Measurements from ENCODE around the gene STRIP2. TPM values are rescaled to one million over a fixed set of nuclear protein-coding genes. Genes with fewer than 3 reads are reported as not detected.

STRIP2 gene, protein sequence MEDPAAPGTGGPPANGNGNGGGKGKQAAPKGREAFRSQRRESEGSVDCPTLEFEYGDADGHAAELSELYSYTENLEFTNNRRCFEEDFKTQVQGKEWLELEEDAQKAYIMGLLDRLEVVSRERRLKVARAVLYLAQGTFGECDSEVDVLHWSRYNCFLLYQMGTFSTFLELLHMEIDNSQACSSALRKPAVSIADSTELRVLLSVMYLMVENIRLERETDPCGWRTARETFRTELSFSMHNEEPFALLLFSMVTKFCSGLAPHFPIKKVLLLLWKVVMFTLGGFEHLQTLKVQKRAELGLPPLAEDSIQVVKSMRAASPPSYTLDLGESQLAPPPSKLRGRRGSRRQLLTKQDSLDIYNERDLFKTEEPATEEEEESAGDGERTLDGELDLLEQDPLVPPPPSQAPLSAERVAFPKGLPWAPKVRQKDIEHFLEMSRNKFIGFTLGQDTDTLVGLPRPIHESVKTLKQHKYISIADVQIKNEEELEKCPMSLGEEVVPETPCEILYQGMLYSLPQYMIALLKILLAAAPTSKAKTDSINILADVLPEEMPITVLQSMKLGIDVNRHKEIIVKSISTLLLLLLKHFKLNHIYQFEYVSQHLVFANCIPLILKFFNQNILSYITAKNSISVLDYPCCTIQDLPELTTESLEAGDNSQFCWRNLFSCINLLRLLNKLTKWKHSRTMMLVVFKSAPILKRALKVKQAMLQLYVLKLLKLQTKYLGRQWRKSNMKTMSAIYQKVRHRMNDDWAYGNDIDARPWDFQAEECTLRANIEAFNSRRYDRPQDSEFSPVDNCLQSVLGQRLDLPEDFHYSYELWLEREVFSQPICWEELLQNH
- 5.3 TPM for polyA plus RNA-seq (2013, experiment 1 of 2)
- 5.5 TPM for polyA plus RNA-seq (2013, experiment 2 of 2)

DNA sequence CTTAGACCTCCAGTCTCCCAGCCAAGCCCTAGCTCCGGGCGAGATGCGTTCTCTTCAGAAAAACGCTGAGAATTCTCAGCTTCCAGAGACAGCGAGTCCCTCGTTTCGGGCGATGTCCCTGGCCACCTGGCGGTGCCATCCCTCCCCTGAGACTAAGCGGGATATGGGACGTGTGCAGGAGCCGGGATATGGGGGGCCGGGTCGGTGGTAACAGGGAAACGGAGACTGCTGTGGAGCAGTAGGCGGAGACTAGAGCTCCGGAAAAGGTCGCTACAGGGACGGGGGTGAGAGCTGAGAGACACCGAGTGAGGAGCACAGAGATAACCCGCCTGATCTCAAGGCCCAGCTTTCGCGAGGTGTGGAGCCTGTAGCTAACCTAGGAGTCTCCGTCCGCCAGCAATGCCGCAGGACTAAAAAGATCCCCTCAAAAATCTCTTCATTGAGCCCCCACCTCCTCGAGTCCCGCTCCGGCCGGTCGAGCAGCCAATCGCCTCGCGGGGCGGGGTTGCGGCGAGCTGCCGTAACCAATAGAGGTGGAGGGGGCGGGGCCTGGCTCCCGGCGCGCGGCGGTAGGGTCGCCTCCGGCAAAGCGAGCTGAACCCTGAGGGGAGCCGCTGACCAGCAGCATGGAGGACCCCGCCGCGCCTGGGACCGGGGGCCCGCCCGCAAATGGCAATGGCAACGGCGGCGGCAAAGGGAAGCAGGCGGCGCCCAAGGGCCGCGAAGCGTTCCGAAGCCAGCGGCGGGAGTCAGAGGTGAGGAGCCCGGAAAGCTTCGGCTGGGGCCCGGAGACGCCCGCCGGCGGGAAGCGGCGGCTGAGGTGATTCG, at the start of gene STRIP2:
Gene STRIP2 (plus strand): TSS at position 586 of the 828 bp plus-strand sequence. CDS start 41 bp downstream, at position 627.
- no peaks in the 10 kb centered on the region for H3K27me3 ChIP-seq (ENCODE audit: insufficient read depth, low read length, poor library complexity)
- WGBS (ENCODE audit: extremely low coverage, insufficient coverage, low lambda C conversion rate), result no CpG with 5 or more reads among the region's 75 CpGs
- H2AK5ac ChIP-seq (ENCODE audit: low read length), result no peak within 1 kb of the TSS
- no peak within 1 kb of the TSS for H4K8ac ChIP-seq (ENCODE audit: low read depth, low read length)
- peak within 1 kb of the TSS; percentile 84 for H3K4me3 ChIP-seq (ENCODE audit: low read length)
- no peak within 1 kb of the TSS for H2BK120ac ChIP-seq (ENCODE audit: low read depth, low read length)
- no peak within 1 kb of the TSS for H2BK15ac ChIP-seq (replicated peaks; ENCODE audit: low read depth)
- no peaks in the 10 kb centered on the region for H3K79me2 ChIP-seq (ENCODE audit: control insufficient read depth, insufficient read depth, low read length)
- H3K36me3 ChIP-seq (ENCODE audit: control insufficient read depth, insufficient read depth, low read length), result no peaks in the 10 kb centered on the region
- no peak within 1 kb of the TSS for H2BK5ac ChIP-seq (ENCODE audit: low read length)
- no peak within 1 kb of the TSS for H3K4ac ChIP-seq (ENCODE audit: low read depth, low read length)
- peak within 1 kb of the TSS; percentile 96 for H3K23ac ChIP-seq (ENCODE audit: low read length)
- peak; percentile 94 for DNase-seq
- peaks cover 8% of the 10 kb centered on the region for H3K4me1 ChIP-seq (ENCODE audit: control insufficient read depth, low read depth, low read length)
- peak within 1 kb of the TSS; percentile 78 for H3K27ac ChIP-seq (ENCODE audit: low read depth, low read length)
- peak within 1 kb of the TSS; percentile 87 for H3K9ac ChIP-seq (ENCODE audit: low read length)
- H3K18ac ChIP-seq (ENCODE audit: low read length), result peak within 1 kb of the TSS; percentile 52
- H3K4me2 ChIP-seq (ENCODE audit: low read length), result peak within 1 kb of the TSS; percentile 99
- peak within 1 kb of the TSS; percentile 99 for H3K56ac ChIP-seq (ENCODE audit: low read length)
- H3K79me1 ChIP-seq (ENCODE audit: low read length), result no peaks in the 10 kb centered on the region
- H4K5ac ChIP-seq (ENCODE audit: low read length), result no peak within 1 kb of the TSS

DNA sequence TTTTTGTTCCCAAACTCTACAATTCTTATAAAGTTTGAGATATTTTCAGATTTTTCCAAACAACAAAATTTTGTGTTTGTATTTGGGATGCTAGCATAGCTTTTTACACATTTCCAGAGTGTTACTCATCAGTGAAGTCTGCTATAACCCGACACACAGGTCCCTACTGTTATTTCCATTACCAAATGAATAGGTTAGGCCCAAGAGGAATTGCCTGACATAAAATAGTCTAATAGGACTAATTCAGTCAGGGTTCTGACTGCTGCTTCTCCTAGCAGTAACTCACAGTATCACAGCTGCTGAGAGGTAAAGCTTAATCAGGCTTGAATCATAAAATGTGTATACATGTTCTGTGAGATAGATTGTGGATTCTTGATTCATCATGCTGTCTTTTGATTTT, 49.1 kb upstream of the STRIP2 start:
- no peak overlapping the region for H4K8ac ChIP-seq (ENCODE audit: low read depth, low read length)
- H3K4me1 ChIP-seq (ENCODE audit: control insufficient read depth, low read depth, low read length), result no peaks in the 10 kb centered on the region
- no CpG with 5 or more reads among the region's 1 CpG for WGBS (ENCODE audit: extremely low coverage, insufficient coverage, low lambda C conversion rate)
- no peaks in the 10 kb centered on the region for H3K36me3 ChIP-seq (ENCODE audit: control insufficient read depth, insufficient read depth, low read length)
- no peak overlapping the region for H2AK5ac ChIP-seq (ENCODE audit: low read length)
- H3K79me2 ChIP-seq (ENCODE audit: control insufficient read depth, insufficient read depth, low read length), result no peaks in the 10 kb centered on the region
- no peak overlapping the region for H2BK120ac ChIP-seq (ENCODE audit: low read depth, low read length)
- no peak overlapping the region for H2BK15ac ChIP-seq (replicated peaks; ENCODE audit: low read depth)
- H3K18ac ChIP-seq (ENCODE audit: low read length), result no peak overlapping the region
- DNase-seq, result no peak
- no peaks in the 10 kb centered on the region for H3K79me1 ChIP-seq (ENCODE audit: low read length)
- no peak overlapping the region for H3K27ac ChIP-seq (ENCODE audit: low read depth, low read length)
- H3K27me3 ChIP-seq (ENCODE audit: insufficient read depth, low read length, poor library complexity), result no peaks in the 10 kb centered on the region
- no peak overlapping the region for H4K5ac ChIP-seq (ENCODE audit: low read length)
- H2BK5ac ChIP-seq (ENCODE audit: low read length), result no peak overlapping the region
- no peak overlapping the region for H3K4ac ChIP-seq (ENCODE audit: low read depth, low read length)
- H3K9ac ChIP-seq (ENCODE audit: low read length), result no peak overlapping the region
- H3K4me3 ChIP-seq (ENCODE audit: low read length), result no peak overlapping the region
- H3K23ac ChIP-seq (ENCODE audit: low read length), result no peak overlapping the region
- no peak overlapping the region for H3K4me2 ChIP-seq (ENCODE audit: low read length)
- H3K56ac ChIP-seq (ENCODE audit: low read length), result no peak overlapping the region

DNA sequence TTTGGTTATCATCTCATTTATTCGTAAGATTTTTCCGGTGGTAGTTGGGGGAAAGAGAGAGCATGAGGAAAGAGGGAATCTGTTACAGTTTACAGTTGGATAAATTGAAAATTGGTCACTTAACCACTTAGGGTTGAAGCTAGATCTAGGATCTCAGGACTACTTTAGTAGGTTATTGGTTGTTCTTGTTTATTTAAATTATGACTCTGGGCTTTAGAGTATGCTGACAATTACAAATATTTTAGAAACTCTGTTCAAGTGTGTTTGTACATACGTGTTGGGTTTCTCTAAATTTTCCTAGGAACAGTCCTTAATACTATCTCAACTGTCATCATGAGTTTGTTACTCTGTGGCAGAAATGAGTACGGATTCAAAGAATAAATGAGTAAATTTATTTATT, 48.6 kb upstream of the STRIP2 start:
- Histone ChIP-seq H2AK5ac (ENCODE audit: low read length) (no peak overlapping the region), H3K79me2 (ENCODE audit: control insufficient read depth, insufficient read depth, low read length) (no peaks in the 10 kb centered on the region), H3K18ac (ENCODE audit: low read length) (no peak overlapping the region), H3K56ac (ENCODE audit: low read length) (no peak overlapping the region), H3K36me3 (ENCODE audit: control insufficient read depth, insufficient read depth, low read length) (no peaks in the 10 kb centered on the region), H2BK15ac (replicated peaks; ENCODE audit: low read depth) (no peak overlapping the region), H4K8ac (ENCODE audit: low read depth, low read length) (no peak overlapping the region), H2BK120ac (ENCODE audit: low read depth, low read length) (no peak overlapping the region), H3K79me1 (ENCODE audit: low read length) (no peaks in the 10 kb centered on the region), H3K23ac (ENCODE audit: low read length) (no peak overlapping the region), H3K4me3 (ENCODE audit: low read length) (no peak overlapping the region), H3K27me3 (ENCODE audit: insufficient read depth, low read length, poor library complexity) (no peaks in the 10 kb centered on the region), H3K4me1 (ENCODE audit: control insufficient read depth, low read depth, low read length) (no peaks in the 10 kb centered on the region), H4K5ac (ENCODE audit: low read length) (no peak overlapping the region), H3K4me2 (ENCODE audit: low read length) (no peak overlapping the region), H3K27ac (ENCODE audit: low read depth, low read length) (no peak overlapping the region), H3K4ac (ENCODE audit: low read depth, low read length) (no peak overlapping the region), H3K9ac (ENCODE audit: low read length) (no peak overlapping the region), H2BK5ac (ENCODE audit: low read length) (no peak overlapping the region)
- WGBS (ENCODE audit: extremely low coverage, insufficient coverage, low lambda C conversion rate), result no CpG with 5 or more reads among the region's 4 CpGs
- DNase-seq, result no peak

DNA sequence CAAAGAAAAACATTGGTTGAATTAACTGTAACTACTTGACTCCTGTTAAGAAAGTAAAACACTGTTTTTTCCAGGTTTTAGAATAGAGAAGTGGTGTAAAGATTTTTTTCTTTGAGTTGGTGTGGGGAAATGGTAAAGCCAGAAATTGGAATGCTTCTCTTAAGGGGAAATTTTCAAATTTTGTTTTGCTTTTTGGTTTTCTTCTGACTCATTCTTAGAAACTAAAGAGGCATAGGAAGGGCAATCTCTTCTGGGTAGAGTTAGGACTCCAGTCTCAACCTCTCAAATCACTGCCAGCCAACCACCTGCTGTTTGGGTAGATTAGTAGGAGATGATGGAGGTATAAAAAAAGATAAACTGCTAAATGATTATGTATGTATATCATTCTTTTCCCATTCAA, 47.7 kb upstream of the STRIP2 start:
- Histone ChIP-seq H2AK5ac (ENCODE audit: low read length) (no peak overlapping the region), H3K79me1 (ENCODE audit: low read length) (no peaks in the 10 kb centered on the region), H3K27me3 (ENCODE audit: insufficient read depth, low read length, poor library complexity) (no peaks in the 10 kb centered on the region), H3K23ac (ENCODE audit: low read length) (no peak overlapping the region), H4K8ac (ENCODE audit: low read depth, low read length) (no peak overlapping the region), H3K9ac (ENCODE audit: low read length) (no peak overlapping the region), H3K27ac (ENCODE audit: low read depth, low read length) (no peak overlapping the region), H3K4ac (ENCODE audit: low read depth, low read length) (no peak overlapping the region), H3K18ac (ENCODE audit: low read length) (no peak overlapping the region), H3K56ac (ENCODE audit: low read length) (no peak overlapping the region), H3K4me3 (ENCODE audit: low read length) (no peak overlapping the region), H2BK120ac (ENCODE audit: low read depth, low read length) (no peak overlapping the region), H4K5ac (ENCODE audit: low read length) (no peak overlapping the region), H3K4me1 (ENCODE audit: control insufficient read depth, low read depth, low read length) (no peaks in the 10 kb centered on the region), H3K36me3 (ENCODE audit: control insufficient read depth, insufficient read depth, low read length) (no peaks in the 10 kb centered on the region), H2BK5ac (ENCODE audit: low read length) (no peak overlapping the region), H3K4me2 (ENCODE audit: low read length) (no peak overlapping the region), H3K79me2 (ENCODE audit: control insufficient read depth, insufficient read depth, low read length) (no peaks in the 10 kb centered on the region), H2BK15ac (replicated peaks; ENCODE audit: low read depth) (no peak overlapping the region)
- no peak for DNase-seq

DNA sequence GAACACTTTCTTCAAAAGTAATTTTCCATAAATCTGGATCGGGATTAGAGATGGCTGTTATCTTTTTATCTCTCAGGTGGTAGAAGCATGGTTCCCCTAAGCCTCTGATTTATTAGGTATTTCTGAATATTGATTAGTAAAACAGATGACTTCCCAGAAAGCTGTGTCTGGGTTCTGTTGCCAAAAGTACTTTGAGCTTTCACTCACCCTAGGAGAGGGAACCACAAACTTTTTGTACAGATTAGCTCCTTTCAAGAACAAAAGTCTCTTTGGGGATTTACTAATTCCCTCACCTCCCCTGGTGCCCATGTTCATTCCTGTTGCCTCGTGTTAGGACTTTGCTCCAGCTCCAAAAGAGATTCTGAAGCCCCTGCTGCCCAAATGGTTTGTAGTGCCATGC, 46.7 kb upstream of the STRIP2 start:
- DNase-seq, result no peak
- H2BK120ac ChIP-seq (ENCODE audit: low read depth, low read length), result no peak overlapping the region
- H3K79me2 ChIP-seq (ENCODE audit: control insufficient read depth, insufficient read depth, low read length), result no peaks in the 10 kb centered on the region
- no peak overlapping the region for H2AK5ac ChIP-seq (ENCODE audit: low read length)
- H3K27me3 ChIP-seq (ENCODE audit: insufficient read depth, low read length, poor library complexity), result no peaks in the 10 kb centered on the region
- H3K23ac ChIP-seq (ENCODE audit: low read length), result no peak overlapping the region
- H3K4me2 ChIP-seq (ENCODE audit: low read length), result no peak overlapping the region
- H3K36me3 ChIP-seq (ENCODE audit: control insufficient read depth, insufficient read depth, low read length), result no peaks in the 10 kb centered on the region
- H3K56ac ChIP-seq (ENCODE audit: low read length), result no peak overlapping the region
- H4K5ac ChIP-seq (ENCODE audit: low read length), result no peak overlapping the region
- H4K8ac ChIP-seq (ENCODE audit: low read depth, low read length), result no peak overlapping the region
- H3K18ac ChIP-seq (ENCODE audit: low read length), result no peak overlapping the region
- H2BK15ac ChIP-seq (replicated peaks; ENCODE audit: low read depth), result no peak overlapping the region
- no peak overlapping the region for H3K9ac ChIP-seq (ENCODE audit: low read length)
- no peak overlapping the region for H3K4me3 ChIP-seq (ENCODE audit: low read length)
- no peaks in the 10 kb centered on the region for H3K79me1 ChIP-seq (ENCODE audit: low read length)
- no CpG with 5 or more reads among the region's 2 CpGs for WGBS (ENCODE audit: extremely low coverage, insufficient coverage, low lambda C conversion rate)
- no peaks in the 10 kb centered on the region for H3K4me1 ChIP-seq (ENCODE audit: control insufficient read depth, low read depth, low read length)
- no peak overlapping the region for H2BK5ac ChIP-seq (ENCODE audit: low read length)
- no peak overlapping the region for H3K4ac ChIP-seq (ENCODE audit: low read depth, low read length)
- no peak overlapping the region for H3K27ac ChIP-seq (ENCODE audit: low read depth, low read length)

Data from mesendoderm (in vitro differentiated cells).